NCI-H2107 treated with DMSO at 0.1 percent for 48 hours (cell line): ENCODE results near the gene MALRD1.
"Not testable (repeated sequence)": the region's sequence is repeated elsewhere in the genome, so short reads cannot be mapped to it uniquely, and the experiment has no call there.

Experiments
- DNase-seq: peaks from one replicate; lab custom pipeline; 2025; ENCODE audit not compliant: unreplicated experiment; lab: John Stamatoyannopoulos, UW

MALRD1 gene

GRCh38 chr10:19704544-19704943, 655.9 kb downstream of the MALRD1 start:
- no peak for DNase-seq

- DNase-seq: no peak
These were observed 656.6 kb downstream of the MALRD1 start for GRCh38 chr10:19705250-19705649.

- DNase-seq: no peak
These were observed 658.3 kb downstream of the MALRD1 start for GRCh38 chr10:19706904-19707303.

GRCh38 chr10:19707376-19707775, 658.8 kb downstream of the MALRD1 start:
- no peak for DNase-seq

GRCh38 chr10:19708031-19708430, 659.4 kb downstream of the MALRD1 start:
- no peak for DNase-seq

GRCh38 chr10:19710600-19710999, 662.0 kb downstream of the MALRD1 start:
- DNase-seq: no peak

GRCh38 chr10:19713159-19713558, 664.6 kb downstream of the MALRD1 start:
- no peak for DNase-seq

- no peak for DNase-seq
These were observed 665.4 kb downstream of the MALRD1 start for GRCh38 chr10:19713800-19714525.

GRCh38 chr10:19719284-19719683, 670.7 kb downstream of the MALRD1 start:
- DNase-seq: no peak

GRCh38 chr10:19724287-19724686, 675.7 kb downstream of the MALRD1 start:
- DNase-seq: no peak

GRCh38 chr10:19728376-19728775, 679.8 kb downstream of the MALRD1 start:
- DNase-seq: no peak

- no peak for DNase-seq
These were observed 680.4 kb downstream of the MALRD1 start for GRCh38 chr10:19728964-19729363.

- no peak for DNase-seq
These were observed 681.7 kb downstream of the MALRD1 start for GRCh38 chr10:19730167-19730906.

- DNase-seq: no peak
These were observed 682.3 kb downstream of the MALRD1 start for GRCh38 chr10:19730907-19731217.

GRCh38 chr10:19731560-19731959, 683.0 kb downstream of the MALRD1 start:
- no peak for DNase-seq

GRCh38 chr10:19738440-19738839, 689.8 kb downstream of the MALRD1 start:
- no peak for DNase-seq

GRCh38 chr10:19739232-19739631, 690.6 kb downstream of the MALRD1 start:
- not testable (repeated sequence) for DNase-seq

- DNase-seq: not testable (repeated sequence)
These were observed 693.5 kb downstream of the MALRD1 start for GRCh38 chr10:19742144-19742543.

- DNase-seq: no peak
These were observed 697.1 kb downstream of the MALRD1 start for GRCh38 chr10:19745672-19746071.

- no peak for DNase-seq
These were observed 700.7 kb downstream of the MALRD1 start for GRCh38 chr10:19749185-19749729.

GRCh38 chr10:19750972-19751371, 702.4 kb downstream of the MALRD1 start:
- no peak for DNase-seq

- no peak for DNase-seq
These were observed 708.3 kb downstream of the MALRD1 start for GRCh38 chr10:19756919-19757318.
